D721Med (cell line): ENCODE results near the gene ASMT.

Experiments
- DNase-seq: peaks from one replicate; pipeline ENCODE4 v3.0.0; 2011; ENCODE audit warnings: low spot score; ENCODE audit not compliant: insufficient read length
- FAIRE-seq: peaks from 2 replicates; lab custom pipeline; 2011; peaks lifted over from hg19 to GRCh38; lab: Jason Lieb, UNC
- TF ChIP-seq, protein P1 (sequence below): IDR thresholded peaks from 2 replicates; pipeline ENCODE4 v1.5.1; 2012; ENCODE audit warnings: mild to moderate bottlenecking, control low read depth; ENCODE audit not compliant: insufficient read depth; ENCODE audit errors: missing control alignments

ASMT gene

DNA sequence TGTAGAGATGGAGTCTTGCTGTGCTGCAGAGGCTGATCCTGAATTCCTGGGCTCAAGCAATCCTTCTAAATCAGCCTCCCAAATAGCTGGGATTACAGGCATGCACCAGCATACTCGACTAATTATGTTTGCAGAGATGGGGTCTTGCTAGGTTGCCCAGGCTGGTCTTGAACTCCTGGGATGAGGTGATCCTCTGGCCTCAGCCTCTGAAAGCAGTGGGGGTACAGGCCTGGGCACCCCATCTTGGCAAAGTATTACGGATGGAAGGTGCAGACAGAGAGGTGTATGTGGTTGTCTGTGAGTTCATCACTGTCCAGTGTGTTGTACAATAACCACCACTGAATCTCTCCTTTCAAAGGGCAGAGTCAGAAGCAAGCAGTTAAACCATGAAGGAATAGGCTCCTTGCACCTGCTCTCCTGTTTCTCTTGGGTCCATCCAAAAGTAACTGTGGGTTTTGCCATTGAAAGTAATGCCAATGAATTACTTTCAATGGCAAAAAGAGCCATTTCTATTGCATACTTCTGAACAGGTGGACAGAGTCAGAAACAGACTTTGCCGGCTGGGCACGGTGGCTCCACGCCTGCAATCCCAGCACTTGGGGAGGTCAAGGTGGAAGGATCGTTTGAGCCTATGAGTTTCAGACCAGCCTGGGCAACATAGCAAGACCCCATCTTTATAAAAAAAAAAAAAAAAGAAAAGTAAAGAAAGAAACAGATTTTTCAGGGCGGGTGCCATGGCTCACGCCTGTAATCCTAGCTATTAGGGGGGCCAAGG, 30.4 kb upstream of the ASMT start:
- no peak for FAIRE-seq
- TF ChIP-seq, protein P1, sequence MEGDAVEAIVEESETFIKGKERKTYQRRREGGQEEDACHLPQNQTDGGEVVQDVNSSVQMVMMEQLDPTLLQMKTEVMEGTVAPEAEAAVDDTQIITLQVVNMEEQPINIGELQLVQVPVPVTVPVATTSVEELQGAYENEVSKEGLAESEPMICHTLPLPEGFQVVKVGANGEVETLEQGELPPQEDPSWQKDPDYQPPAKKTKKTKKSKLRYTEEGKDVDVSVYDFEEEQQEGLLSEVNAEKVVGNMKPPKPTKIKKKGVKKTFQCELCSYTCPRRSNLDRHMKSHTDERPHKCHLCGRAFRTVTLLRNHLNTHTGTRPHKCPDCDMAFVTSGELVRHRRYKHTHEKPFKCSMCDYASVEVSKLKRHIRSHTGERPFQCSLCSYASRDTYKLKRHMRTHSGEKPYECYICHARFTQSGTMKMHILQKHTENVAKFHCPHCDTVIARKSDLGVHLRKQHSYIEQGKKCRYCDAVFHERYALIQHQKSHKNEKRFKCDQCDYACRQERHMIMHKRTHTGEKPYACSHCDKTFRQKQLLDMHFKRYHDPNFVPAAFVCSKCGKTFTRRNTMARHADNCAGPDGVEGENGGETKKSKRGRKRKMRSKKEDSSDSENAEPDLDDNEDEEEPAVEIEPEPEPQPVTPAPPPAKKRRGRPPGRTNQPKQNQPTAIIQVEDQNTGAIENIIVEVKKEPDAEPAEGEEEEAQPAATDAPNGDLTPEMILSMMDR, result no peak

DNA sequence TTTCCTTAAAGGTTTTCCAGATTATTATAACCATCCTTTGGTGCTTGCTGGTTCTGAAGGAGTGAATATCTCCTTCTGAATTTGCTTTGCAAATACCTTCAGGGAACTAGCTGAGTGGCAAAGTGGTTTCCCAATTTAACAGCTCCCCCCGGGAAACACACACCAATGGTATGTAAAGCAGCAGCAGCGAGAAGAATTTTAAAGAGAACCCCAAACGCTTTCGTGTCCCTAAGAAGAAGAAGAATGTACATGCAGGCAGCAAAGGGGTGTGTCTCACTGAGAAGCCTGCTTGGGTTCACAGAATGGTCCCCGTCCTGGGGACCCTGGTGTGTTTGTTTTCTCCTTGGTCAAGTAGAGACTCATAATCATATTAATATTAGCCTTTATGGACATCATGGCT, 27.7 kb upstream of the ASMT start:
- DNase-seq (no peak), FAIRE-seq (no peak)
- TF ChIP-seq, protein P1, result no peak

More for the DNA sequence above, 30.4 kb upstream of the ASMT start:
- DNase-seq, result no peak

DNA sequence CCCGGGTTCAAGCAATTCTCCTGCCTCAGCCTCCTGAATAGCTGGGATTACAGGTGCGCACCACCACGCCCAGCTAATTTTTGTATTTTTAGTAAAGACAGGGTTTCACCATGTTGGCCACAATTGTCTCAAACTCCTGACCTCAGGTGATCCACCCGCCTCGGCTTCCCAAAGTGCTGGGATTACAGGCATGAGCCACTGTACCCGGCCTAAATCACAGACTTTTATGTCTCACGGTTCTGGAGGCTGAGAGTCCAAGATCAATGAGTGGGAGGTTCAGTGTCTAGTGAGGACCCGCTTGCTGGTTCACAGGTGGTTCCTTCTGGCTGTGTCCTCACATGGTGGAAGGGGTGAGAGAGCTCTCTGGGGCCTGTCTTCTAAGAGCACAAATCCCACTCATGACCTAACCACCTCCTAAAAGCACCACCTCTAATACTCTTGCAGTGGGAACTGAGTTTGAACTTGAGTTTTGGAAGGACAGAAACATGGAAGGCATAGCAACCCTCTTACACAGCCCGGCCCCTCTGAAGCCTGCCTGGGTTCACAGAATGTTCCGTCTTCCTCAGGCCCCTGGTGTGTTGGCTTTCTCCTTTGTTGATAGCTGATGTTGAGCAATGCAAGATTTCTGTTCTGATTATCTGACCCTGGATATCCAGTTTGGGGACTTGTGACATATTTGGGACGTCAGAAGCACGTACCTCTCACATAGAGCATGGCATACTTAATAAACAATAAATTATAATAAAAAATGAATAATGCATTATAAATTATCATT, 25.3 kb upstream of the ASMT start:
- FAIRE-seq (no peak), DNase-seq (no peak)
- TF ChIP-seq, protein P1, result no peak

DNA sequence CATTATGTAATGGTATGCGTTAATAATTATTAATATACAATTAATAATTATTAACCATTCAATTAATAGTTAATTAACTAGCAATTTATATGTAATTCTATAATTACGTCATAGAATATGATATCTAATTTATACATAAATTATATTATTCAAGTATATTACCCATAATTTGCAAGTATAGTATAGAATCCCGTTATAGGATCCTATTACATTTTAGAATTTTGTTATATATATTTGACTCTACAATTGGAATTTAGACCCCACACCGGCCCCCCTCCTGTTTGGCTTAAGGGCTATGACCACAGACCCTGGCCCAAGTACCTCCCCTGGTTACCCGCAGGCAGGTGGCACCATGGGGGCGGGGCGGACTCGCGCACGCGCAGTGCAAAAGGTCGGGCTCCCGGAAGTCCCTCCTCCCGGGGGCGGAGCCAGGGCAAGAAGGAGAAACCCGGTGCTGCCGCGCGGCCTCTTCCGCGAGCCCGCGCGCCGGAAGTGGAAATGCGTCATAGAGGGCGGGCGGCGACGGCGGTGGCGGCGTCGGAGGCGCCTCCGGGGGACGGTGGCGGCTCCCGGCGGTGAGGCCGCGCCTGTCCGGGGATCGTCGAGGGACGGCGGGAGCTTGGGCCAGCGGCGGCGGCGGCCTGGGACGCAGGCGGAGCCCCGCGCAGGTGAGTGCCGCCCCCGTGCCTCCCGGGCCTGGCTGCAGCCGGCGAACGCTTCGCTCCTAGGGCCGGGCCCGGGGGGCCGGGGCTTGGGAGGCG, 23.6 kb upstream of the ASMT start, which contains the start of gene AKAP17A:
AKAP17A (plus strand) TSS at position 503 of the 761 bp plus-strand sequence. CDS start 1,859 bp downstream, outside the sequence.
- FAIRE-seq, result no peak
- peak; percentile 67 for DNase-seq
- TF ChIP-seq, protein P1, result no peak

DNA sequence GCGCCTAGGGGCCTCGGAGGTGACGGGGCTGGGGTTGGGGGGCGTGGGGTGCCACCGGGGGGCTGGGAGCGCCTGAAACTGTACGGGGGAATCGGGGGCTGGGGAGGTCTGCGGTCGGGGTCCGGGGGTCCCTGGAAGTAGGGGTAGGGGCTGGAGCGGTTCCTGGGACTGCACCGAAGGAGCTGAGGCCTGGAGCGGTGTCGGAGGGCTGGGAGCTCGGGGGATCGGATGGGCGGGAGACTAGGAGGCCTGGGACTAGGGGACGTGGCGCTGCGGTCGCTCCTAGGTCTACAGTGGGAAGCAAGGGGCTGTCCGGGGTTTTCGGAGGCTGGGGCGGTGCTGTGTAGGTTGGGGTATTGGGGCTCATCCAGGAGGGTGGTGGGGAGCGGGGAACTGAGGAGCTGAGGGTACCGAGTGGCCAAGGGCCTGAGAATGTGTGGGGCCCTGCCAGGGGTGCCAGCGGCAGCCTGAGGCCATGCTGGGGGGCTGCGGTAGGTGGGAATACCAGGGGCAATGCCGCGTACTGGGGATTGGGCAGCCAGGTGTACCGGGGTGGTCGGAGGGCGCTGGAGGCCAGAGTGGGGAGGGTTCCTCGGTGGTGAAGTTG, 22.9 kb upstream of the ASMT start:
- FAIRE-seq (no peak), DNase-seq (no peak)

DNA sequence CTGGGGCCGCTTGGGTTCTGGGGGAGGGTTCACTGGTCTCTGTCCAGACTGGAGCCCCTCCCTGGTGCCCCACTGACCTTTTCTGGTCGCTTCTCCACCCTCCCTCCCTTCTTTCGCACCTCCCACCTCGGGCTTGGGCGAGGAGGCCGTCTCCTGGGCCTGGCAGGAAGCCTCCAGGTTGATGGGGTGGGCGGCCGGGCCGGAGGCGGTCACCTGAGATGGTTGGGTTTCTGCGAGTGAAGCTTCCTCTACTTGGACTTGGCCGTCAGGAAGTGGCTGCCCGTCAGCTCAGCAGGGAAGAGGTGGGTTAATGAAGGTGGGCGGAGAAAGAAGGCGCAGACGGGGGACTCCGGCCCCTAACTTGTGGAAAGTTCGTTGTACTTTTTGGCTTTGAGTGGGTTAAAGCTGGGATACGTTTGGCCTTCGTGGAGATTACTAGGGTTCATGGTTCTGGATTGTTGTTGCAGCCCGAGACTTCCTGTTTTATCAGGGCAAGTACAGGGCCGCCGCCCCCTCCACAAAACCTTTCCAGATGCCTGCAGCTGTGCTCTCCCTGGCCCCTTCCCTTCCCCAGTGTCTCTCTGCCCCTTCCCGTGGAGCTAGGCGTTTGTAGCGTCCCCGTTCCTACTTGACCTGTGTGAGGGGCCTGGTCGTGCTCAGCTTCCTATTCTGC, 22.3 kb upstream of the ASMT start:
- DNase-seq (no peak), FAIRE-seq (no peak)
- TF ChIP-seq, protein P1, result no peak

More for the DNA sequence above, 22.9 kb upstream of the ASMT start:
- TF ChIP-seq, protein P1, result no peak
